ENCODE data around the gene SART3. TPM values are rescaled to one million over a fixed set of nuclear protein-coding genes. Genes with fewer than 3 reads are reported as not detected.

Gene SART3
- total and polyA plus RNA-seq, 2 of the 13 experiments (the other 11 are each of a cell fraction or from before 2014, with no cell fraction given) = 16.1 to 69.9 TPM

DNA sequence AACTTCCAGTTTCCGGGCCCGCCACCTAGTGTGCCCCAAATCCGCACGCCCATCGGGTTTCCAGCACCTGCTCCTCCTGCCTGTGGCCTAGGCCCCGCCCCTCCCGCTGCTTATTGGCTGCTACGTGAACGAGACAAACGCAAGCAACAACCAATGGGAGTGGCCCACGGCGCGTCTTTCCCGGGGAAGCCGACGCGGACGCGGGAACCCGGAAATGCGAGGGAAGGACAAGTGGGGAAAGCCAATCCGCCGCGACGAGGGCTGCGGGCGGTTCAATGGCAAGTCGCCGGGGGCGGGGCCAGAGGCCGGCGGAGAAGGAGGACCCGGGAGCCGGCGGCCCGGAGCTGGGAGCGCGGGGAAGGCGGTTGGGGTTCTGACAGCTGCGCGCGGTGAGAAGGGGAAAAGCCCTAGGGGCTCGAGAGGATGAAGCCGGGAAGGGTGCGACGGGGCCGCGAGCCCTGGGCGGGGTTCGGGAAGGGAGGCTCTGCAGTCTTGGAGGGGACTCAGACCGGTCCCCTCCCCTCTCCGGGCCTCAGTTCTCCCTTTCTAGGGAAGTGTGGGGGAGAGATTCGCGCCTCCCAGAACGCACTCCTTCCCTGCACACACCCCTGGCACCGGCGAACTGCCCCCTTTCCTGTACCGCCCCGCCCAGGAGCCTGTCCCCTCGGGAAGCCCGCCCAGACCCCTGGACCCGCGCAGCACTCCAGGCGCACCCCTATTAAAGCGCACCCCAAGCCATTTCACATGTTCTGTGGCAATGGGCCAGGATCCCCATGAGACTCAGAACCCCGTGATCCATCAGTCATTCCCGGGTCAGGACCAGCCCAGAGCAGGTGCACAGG is 45.8 kb downstream of the SART3 start, which contains the start of gene FICD (continued):
- TF ChIP-seq AGO2 (optimal IDR thresholded peaks at IDR 0.05; ENCODE audit: low read depth, low read length) (no peak), SAFB2 (CRISPR knock-in tag; IDR thresholded peaks at IDR 0.05; ENCODE audit: borderline replicate concordance, low read depth) (no peak), MTF2 (CRISPR knock-in tag; IDR thresholded peaks at IDR 0.05; ENCODE audit: borderline replicate concordance) (no peak), MTF1 (CRISPR knock-in tag; IDR thresholded peaks at IDR 0.05) (no peak), NFE2L2 (IDR thresholded peaks at IDR 0.05; ENCODE audit: low read length) (no peak), ZNF605 (CRISPR knock-in tag; IDR thresholded peaks at IDR 0.05) (peak; percentile 44), CHCHD3 (CRISPR knock-in tag; IDR thresholded peaks at IDR 0.05) (no peak), DPF2 (CRISPR knock-in tag; IDR thresholded peaks at IDR 0.05; ENCODE audit: borderline replicate concordance, low read depth) (no peak), ZNF790 (CRISPR knock-in tag; IDR thresholded peaks at IDR 0.05; ENCODE audit: borderline replicate concordance) (no peak), FLYWCH1 (CRISPR knock-in tag; IDR thresholded peaks at IDR 0.05) (no peak), PHF20 (CRISPR knock-in tag; IDR thresholded peaks at IDR 0.05) (peak; percentile 55)
- TF ChIP-seq, protein P1, sequence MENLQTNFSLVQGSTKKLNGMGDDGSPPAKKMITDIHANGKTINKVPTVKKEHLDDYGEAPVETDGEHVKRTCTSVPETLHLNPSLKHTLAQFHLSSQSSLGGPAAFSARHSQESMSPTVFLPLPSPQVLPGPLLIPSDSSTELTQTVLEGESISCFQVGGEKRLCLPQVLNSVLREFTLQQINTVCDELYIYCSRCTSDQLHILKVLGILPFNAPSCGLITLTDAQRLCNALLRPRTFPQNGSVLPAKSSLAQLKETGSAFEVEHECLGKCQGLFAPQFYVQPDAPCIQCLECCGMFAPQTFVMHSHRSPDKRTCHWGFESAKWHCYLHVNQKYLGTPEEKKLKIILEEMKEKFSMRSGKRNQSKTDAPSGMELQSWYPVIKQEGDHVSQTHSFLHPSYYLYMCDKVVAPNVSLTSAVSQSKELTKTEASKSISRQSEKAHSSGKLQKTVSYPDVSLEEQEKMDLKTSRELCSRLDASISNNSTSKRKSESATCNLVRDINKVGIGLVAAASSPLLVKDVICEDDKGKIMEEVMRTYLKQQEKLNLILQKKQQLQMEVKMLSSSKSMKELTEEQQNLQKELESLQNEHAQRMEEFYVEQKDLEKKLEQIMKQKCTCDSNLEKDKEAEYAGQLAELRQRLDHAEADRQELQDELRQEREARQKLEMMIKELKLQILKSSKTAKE (CRISPR knock-in tag; IDR thresholded peaks at IDR 0.05; ENCODE audit: borderline replicate concordance) = no peak
- TF ChIP-seq, protein P2, sequence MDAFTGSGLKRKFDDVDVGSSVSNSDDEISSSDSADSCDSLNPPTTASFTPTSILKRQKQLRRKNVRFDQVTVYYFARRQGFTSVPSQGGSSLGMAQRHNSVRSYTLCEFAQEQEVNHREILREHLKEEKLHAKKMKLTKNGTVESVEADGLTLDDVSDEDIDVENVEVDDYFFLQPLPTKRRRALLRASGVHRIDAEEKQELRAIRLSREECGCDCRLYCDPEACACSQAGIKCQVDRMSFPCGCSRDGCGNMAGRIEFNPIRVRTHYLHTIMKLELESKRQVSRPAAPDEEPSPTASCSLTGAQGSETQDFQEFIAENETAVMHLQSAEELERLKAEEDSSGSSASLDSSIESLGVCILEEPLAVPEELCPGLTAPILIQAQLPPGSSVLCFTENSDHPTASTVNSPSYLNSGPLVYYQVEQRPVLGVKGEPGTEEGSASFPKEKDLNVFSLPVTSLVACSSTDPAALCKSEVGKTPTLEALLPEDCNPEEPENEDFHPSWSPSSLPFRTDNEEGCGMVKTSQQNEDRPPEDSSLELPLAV (CRISPR knock-in tag; conservative IDR thresholded peaks at IDR 0.05; ENCODE audit: low read depth) = no peak
- TF ChIP-seq, protein P3, sequence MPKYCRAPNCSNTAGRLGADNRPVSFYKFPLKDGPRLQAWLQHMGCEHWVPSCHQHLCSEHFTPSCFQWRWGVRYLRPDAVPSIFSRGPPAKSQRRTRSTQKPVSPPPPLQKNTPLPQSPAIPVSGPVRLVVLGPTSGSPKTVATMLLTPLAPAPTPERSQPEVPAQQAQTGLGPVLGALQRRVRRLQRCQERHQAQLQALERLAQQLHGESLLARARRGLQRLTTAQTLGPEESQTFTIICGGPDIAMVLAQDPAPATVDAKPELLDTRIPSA (CRISPR knock-in tag; IDR thresholded peaks at IDR 0.05; ENCODE audit: borderline replicate concordance) = no peak
- TF ChIP-seq, protein P4, sequence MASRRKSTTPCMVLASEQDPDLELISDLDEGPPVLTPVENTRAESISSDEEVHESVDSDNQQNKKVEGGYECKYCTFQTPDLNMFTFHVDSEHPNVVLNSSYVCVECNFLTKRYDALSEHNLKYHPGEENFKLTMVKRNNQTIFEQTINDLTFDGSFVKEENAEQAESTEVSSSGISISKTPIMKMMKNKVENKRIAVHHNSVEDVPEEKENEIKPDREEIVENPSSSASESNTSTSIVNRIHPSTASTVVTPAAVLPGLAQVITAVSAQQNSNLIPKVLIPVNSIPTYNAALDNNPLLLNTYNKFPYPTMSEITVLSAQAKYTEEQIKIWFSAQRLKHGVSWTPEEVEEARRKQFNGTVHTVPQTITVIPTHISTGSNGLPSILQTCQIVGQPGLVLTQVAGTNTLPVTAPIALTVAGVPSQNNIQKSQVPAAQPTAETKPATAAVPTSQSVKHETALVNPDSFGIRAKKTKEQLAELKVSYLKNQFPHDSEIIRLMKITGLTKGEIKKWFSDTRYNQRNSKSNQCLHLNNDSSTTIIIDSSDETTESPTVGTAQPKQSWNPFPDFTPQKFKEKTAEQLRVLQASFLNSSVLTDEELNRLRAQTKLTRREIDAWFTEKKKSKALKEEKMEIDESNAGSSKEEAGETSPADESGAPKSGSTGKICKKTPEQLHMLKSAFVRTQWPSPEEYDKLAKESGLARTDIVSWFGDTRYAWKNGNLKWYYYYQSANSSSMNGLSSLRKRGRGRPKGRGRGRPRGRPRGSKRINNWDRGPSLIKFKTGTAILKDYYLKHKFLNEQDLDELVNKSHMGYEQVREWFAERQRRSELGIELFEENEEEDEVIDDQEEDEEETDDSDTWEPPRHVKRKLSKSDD (CRISPR knock-in tag; IDR thresholded peaks at IDR 0.05; ENCODE audit: low read depth) = peak; percentile 46; the same call in 1 of the 2 replicates
- TF ChIP-seq, protein P5, sequence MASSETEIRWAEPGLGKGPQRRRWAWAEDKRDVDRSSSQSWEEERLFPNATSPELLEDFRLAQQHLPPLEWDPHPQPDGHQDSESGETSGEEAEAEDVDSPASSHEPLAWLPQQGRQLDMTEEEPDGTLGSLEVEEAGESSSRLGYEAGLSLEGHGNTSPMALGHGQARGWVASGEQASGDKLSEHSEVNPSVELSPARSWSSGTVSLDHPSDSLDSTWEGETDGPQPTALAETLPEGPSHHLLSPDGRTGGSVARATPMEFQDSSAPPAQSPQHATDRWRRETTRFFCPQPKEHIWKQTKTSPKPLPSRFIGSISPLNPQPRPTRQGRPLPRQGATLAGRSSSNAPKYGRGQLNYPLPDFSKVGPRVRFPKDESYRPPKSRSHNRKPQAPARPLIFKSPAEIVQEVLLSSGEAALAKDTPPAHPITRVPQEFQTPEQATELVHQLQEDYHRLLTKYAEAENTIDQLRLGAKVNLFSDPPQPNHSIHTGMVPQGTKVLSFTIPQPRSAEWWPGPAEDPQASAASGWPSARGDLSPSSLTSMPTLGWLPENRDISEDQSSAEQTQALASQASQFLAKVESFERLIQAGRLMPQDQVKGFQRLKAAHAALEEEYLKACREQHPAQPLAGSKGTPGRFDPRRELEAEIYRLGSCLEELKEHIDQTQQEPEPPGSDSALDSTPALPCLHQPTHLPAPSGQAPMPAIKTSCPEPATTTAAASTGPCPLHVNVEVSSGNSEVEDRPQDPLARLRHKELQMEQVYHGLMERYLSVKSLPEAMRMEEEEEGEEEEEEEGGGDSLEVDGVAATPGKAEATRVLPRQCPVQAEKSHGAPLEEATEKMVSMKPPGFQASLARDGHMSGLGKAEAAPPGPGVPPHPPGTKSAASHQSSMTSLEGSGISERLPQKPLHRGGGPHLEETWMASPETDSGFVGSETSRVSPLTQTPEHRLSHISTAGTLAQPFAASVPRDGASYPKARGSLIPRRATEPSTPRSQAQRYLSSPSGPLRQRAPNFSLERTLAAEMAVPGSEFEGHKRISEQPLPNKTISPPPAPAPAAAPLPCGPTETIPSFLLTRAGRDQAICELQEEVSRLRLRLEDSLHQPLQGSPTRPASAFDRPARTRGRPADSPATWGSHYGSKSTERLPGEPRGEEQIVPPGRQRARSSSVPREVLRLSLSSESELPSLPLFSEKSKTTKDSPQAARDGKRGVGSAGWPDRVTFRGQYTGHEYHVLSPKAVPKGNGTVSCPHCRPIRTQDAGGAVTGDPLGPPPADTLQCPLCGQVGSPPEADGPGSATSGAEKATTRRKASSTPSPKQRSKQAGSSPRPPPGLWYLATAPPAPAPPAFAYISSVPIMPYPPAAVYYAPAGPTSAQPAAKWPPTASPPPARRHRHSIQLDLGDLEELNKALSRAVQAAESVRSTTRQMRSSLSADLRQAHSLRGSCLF (CRISPR knock-in tag; IDR thresholded peaks at IDR 0.05; ENCODE audit: borderline replicate concordance) = no peak

All from HepG2 (cell line).